HepG2 (cell line): ENCODE data around the gene MEIOB. TPM values are rescaled to one million over a fixed set of nuclear protein-coding genes. Genes with fewer than 3 reads are reported as not detected.
A peak's percentile ranks its signal among the peaks of the same experiment; 100 is the strongest.

Experiments used
- CTCF ChIP-seq: sonication (generic); formaldehyde crosslinking; IDR thresholded peaks from 2 replicates; pipeline ENCODE4 v1.5.0; 2020; ENCODE audit warnings: mild to moderate bottlenecking, missing genetic modification reagents, moderate library complexity
- GATAD2A ChIP-seq: IDR thresholded peaks from 2 replicates; pipeline ENCODE4 v1.6.1; 2016
- GFI1 ChIP-seq: sonication (generic); formaldehyde crosslinking; IDR thresholded peaks from 2 replicates; pipeline ENCODE4 v1.5.0; 2020; ENCODE audit warnings: missing genetic modification reagents, mild to moderate bottlenecking, borderline replicate concordance
- NR2F2 ChIP-seq: IDR thresholded peaks from 2 replicates; pipeline ENCODE4 v1.6.1; 2012; ENCODE audit warnings: low read depth, inconsistent platforms, borderline replicate concordance
- REPIN1 ChIP-seq: sonication (generic); formaldehyde crosslinking; IDR thresholded peaks from 2 replicates; pipeline ENCODE4 v1.8.0; 2022; ENCODE audit warnings: missing genetic modification reagents, low read depth, mild to moderate bottlenecking, borderline replicate concordance
- ZFP36L1 ChIP-seq: sonication (generic); formaldehyde crosslinking; IDR thresholded peaks from 2 replicates; pipeline ENCODE4 v1.8.0; 2022; ENCODE audit warnings: mild to moderate bottlenecking, missing genetic modification reagents, moderate library complexity
- ZFP82 ChIP-seq: sonication (generic); formaldehyde crosslinking; IDR thresholded peaks from 2 replicates; pipeline ENCODE4 v1.5.1; 2020; ENCODE audit warnings: mild to moderate bottlenecking, missing genetic modification reagents, borderline replicate concordance
- ZNF20 ChIP-seq: sonication (generic); formaldehyde crosslinking; IDR thresholded peaks from 2 replicates; pipeline ENCODE4 v1.4.0; 2020; ENCODE audit warnings: mild to moderate bottlenecking, moderate library complexity, missing genetic modification reagents
- ZNF484 ChIP-seq: sonication (generic); formaldehyde crosslinking; IDR thresholded peaks from 2 replicates; pipeline ENCODE4 v1.5.1; 2020; ENCODE audit warnings: mild to moderate bottlenecking, low read depth, missing genetic modification reagents, borderline replicate concordance
- ZNF572 ChIP-seq: sonication (generic); formaldehyde crosslinking; IDR thresholded peaks from 2 replicates; pipeline ENCODE4 v1.5.1; 2020; ENCODE audit warnings: mild to moderate bottlenecking, missing genetic modification reagents
- ZNF577 ChIP-seq: sonication (generic); formaldehyde crosslinking; IDR thresholded peaks from 2 replicates; pipeline ENCODE4 v1.4.0; 2020; ENCODE audit warnings: mild to moderate bottlenecking, low read depth, missing genetic modification reagents, borderline replicate concordance
- ZNF788 ChIP-seq: sonication (generic); formaldehyde crosslinking; IDR thresholded peaks from 2 replicates; pipeline ENCODE4 v1.5.0; 2020; ENCODE audit warnings: mild to moderate bottlenecking, missing genetic modification reagents, borderline replicate concordance
- polyA plus RNA-seq, 8 experiments: library from polyadenylated mRNA; depleted of rRNA in 3 of 8; stranded (reverse) in 7 of 8; unstranded in 1 of 8; fragments of >200 nt; fragmentation: Illumina TruSeq in 4 of 8; extraction: Trizol in 4 of 8; gene quantifications; 2 replicates each; pipeline versions ENCODE4 v1.2.1 to v1.2.3, GENCODE V29; 2011 to 2016; ENCODE audit warnings: low read depth in 4 of 8, missing spikeins in 1 of 8, mixed read lengths in 1 of 8; ENCODE audit not compliant: insufficient read depth in 1 of 8
- total RNA-seq, 5 experiments: library from RNA; depleted of rRNA; stranded (reverse); fragments of >200 nt; fragmentation: Illumina TruSeq; extraction: Trizol; gene quantifications; 2 replicates each; pipeline ENCODE4 v1.2.3, GENCODE V29; 2016; ENCODE audit warnings: low read depth in 1 of 5
- TF ChIP-seq, protein P1 (sequence below): IDR thresholded peaks from 2 replicates; pipeline ENCODE4 v1.6.1; 2016
- TF ChIP-seq, protein P2 (sequence below): sonication (generic); formaldehyde crosslinking; IDR thresholded peaks from 2 replicates; pipeline ENCODE4 v1.8.0; 2022; ENCODE audit warnings: missing genetic modification reagents, mild to moderate bottlenecking, inconsistent platforms, borderline replicate concordance
- TF ChIP-seq, protein P3 (sequence below): sonication (generic); formaldehyde crosslinking; IDR thresholded peaks from 2 replicates; pipeline ENCODE4 v1.4.0; 2020; ENCODE audit warnings: missing genetic modification reagents
- TF ChIP-seq, protein P4 (sequence below): sonication (generic); formaldehyde crosslinking; IDR thresholded peaks from 2 replicates; pipeline ENCODE4 v1.4.0; 2020; ENCODE audit warnings: low read depth, missing genetic modification reagents
- TF ChIP-seq, protein P5 (sequence below): IDR thresholded peaks from 2 replicates; pipeline ENCODE4 v1.6.1; 2016; ENCODE audit warnings: missing compliant biosample characterization, missing genetic modification reagents, borderline replicate concordance

Gene MEIOB
- total and polyA plus RNA-seq, 2 of the 13 experiments (the other 11 are each of a cell fraction or from before 2014, with no cell fraction given), result 0.17 TPM; not detected in 1

- TF ChIP-seq, protein P1, sequence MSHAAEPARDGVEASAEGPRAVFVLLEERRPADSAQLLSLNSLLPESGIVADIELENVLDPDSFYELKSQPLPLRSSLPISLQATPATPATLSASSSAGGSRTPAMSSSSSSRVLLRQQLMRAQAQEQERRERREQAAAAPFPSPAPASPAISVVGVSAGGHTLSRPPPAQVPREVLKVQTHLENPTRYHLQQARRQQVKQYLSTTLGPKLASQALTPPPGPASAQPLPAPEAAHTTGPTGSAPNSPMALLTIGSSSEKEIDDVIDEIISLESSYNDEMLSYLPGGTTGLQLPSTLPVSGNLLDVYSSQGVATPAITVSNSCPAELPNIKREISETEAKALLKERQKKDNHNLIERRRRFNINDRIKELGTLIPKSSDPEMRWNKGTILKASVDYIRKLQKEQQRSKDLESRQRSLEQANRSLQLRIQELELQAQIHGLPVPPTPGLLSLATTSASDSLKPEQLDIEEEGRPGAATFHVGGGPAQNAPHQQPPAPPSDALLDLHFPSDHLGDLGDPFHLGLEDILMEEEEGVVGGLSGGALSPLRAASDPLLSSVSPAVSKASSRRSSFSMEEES (CRISPR knock-in tag), result peak; percentile 64; the same call in 1 of the 2 replicates
- TF ChIP-seq REPIN1 (CRISPR knock-in tag) (peak; percentile 74; the same call in 1 of the 2 replicates), ZNF577 (CRISPR knock-in tag) (no peak), ZNF484 (CRISPR knock-in tag) (no peak; the same call in 1 of the 2 replicates), NR2F2 (peak; percentile 53), GATAD2A (CRISPR knock-in tag) (peak; percentile 76), ZFP36L1 (CRISPR knock-in tag) (peak; percentile 62; the same call in 1 of the 2 replicates), ZNF572 (CRISPR knock-in tag) (0 out of 2 replicates have a peak, but pooled peaks have one; percentile 45), ZFP82 (CRISPR knock-in tag) (no peak), CTCF (CRISPR knock-in tag) (no peak), GFI1 (0 out of 2 replicates have a peak, but pooled peaks have one; percentile 15), ZNF788 (CRISPR knock-in tag) (peak; percentile 63; the same call in 1 of the 2 replicates), ZNF20 (no peak)
- TF ChIP-seq, protein P2, sequence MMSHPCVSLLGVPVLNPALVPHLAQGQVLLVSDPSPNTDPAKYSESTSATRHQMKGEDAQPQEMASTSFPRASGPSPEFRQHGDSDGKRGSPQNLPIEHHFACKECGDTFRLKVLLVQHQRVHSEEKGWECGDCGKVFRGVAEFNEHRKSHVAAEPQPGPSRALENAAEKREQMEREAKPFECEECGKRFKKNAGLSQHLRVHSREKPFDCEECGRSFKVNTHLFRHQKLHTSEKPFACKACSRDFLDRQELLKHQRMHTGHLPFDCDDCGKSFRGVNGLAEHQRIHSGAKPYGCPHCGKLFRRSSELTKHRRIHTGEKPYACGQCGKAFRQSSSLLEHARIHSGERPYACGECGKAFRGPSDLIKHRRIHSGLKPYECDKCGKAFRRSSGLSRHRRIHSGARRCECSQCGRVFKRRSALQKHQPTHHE, result no peak
- TF ChIP-seq, protein P3, sequence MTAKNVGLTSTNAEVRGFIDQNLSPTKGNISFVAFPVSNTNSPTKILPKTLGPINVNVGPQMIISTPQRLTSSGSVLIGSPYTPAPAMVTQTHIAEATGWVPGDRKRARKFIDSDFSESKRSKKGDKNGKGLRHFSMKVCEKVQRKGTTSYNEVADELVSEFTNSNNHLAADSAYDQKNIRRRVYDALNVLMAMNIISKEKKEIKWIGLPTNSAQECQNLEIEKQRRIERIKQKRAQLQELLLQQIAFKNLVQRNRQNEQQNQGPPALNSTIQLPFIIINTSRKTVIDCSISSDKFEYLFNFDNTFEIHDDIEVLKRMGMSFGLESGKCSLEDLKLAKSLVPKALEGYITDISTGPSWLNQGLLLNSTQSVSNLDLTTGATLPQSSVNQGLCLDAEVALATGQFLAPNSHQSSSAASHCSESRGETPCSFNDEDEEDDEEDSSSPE (CRISPR knock-in tag), result 0 out of 2 replicates have a peak, but pooled peaks have one; percentile 18
- TF ChIP-seq, protein P4, sequence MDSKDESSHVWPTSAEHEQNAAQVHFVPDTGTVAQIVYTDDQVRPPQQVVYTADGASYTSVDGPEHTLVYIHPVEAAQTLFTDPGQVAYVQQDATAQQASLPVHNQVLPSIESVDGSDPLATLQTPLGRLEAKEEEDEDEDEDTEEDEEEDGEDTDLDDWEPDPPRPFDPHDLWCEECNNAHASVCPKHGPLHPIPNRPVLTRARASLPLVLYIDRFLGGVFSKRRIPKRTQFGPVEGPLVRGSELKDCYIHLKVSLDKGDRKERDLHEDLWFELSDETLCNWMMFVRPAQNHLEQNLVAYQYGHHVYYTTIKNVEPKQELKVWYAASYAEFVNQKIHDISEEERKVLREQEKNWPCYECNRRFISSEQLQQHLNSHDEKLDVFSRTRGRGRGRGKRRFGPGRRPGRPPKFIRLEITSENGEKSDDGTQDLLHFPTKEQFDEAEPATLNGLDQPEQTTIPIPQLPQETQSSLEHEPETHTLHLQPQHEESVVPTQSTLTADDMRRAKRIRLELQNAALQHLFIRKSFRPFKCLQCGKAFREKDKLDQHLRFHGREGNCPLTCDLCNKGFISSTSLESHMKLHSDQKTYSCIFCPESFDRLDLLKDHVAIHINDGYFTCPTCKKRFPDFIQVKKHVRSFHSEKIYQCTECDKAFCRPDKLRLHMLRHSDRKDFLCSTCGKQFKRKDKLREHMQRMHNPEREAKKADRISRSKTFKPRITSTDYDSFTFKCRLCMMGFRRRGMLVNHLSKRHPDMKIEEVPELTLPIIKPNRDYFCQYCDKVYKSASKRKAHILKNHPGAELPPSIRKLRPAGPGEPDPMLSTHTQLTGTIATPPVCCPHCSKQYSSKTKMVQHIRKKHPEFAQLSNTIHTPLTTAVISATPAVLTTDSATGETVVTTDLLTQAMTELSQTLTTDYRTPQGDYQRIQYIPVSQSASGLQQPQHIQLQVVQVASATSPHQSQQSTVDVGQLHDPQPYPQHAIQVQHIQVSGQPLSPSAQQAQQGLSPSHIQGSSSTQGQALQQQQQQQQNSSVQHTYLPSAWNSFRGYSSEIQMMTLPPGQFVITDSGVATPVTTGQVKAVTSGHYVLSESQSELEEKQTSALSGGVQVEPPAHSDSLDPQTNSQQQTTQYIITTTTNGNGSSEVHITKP (CRISPR knock-in tag), result peak; percentile 91; the same call in 1 of the 2 replicates
- TF ChIP-seq, protein P5, sequence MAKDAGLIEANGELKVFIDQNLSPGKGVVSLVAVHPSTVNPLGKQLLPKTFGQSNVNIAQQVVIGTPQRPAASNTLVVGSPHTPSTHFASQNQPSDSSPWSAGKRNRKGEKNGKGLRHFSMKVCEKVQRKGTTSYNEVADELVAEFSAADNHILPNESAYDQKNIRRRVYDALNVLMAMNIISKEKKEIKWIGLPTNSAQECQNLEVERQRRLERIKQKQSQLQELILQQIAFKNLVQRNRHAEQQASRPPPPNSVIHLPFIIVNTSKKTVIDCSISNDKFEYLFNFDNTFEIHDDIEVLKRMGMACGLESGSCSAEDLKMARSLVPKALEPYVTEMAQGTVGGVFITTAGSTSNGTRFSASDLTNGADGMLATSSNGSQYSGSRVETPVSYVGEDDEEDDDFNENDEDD (CRISPR knock-in tag), result peak; percentile 51; the same call in 1 of the 2 replicates
Observed at GRCh38 chr16:1832838-1833454, 39.0 kb downstream of the MEIOB start (continued).
